ENCODE data around the gene POLE4.

DNA sequence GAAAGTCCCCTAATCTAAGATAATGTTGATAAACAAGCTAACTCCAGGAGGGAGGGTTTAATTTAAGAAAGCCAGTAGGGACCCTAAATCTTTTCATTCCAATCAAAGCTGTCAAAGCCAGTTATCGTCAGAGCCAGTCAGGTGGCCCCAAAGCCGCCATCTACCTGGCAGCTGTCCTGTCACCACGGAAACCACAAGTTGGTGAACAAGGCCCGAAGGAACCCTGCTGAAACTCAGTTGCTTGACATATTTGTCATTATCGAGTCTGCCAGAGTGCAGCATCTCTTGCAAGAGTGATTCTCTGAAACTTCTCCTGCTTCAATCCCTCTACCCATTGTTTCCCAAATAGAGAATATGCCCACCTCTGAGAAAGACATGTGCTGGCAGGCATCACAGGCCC lies 30.8 kb upstream of the POLE4 start:
- no peak for TF ChIP-seq POLR2A (IDR thresholded peaks at IDR 0.05)
- TF ChIP-seq CTCF (IDR thresholded peaks at IDR 0.05) = no peak

Data from heart left ventricle (tissue), 13 donors.